Stimulated activated naive B cell treated with anti-CD40 and anti-IgM and Interleukin-4, amounts not matched to agents 10 μg/mL and 1 μg/mL and 100 μg/mL, for 72 hours (primary cell): Measurements from ENCODE around the gene SHISAL2A.

Experiments used
- ATAC-seq, 2 donors: fragments of 150-1000 bp; cut with Tn5 transposase; replicated peaks; 2 replicates each; pipeline ENCODE4 v1.10.0; 2021; ENCODE audit warnings: moderate library complexity in 1 of 2
- DNase-seq: peaks from one replicate; pipeline ENCODE4 v3.0.0; 2021
- H3K27ac Mint-ChIP-seq: one replicate; pipeline ENCODE4 v1.8.0; 2022; ENCODE audit warnings: mild to moderate bottlenecking, mixed read lengths
- H3K27me3 Mint-ChIP-seq, 2 donors: one replicate each; pipeline ENCODE4 v1.8.0; 2022; ENCODE audit warnings: mixed read lengths in 2 of 2
- H3K36me3 Mint-ChIP-seq, 2 donors: one replicate each; pipeline ENCODE4 v1.8.0; 2022; ENCODE audit warnings: mixed read lengths in 2 of 2, mild to moderate bottlenecking in 1 of 2
- H3K4me1 Mint-ChIP-seq, 2 donors: one replicate each; pipeline ENCODE4 v1.8.0; 2022; ENCODE audit warnings: mixed read lengths in 2 of 2, mild to moderate bottlenecking in 1 of 2
- H3K4me3 Mint-ChIP-seq, 2 donors: one replicate each; pipeline ENCODE4 v1.8.0; 2022; ENCODE audit warnings: mild to moderate bottlenecking in 2 of 2, mixed read lengths in 2 of 2, moderate library complexity in 1 of 2
- H3K9me3 Mint-ChIP-seq, 2 donors: one replicate each; pipeline ENCODE4 v1.8.0; 2022; ENCODE audit warnings: mixed read lengths in 2 of 2, mild to moderate bottlenecking in 1 of 2

The SHISAL2A gene

DNA sequence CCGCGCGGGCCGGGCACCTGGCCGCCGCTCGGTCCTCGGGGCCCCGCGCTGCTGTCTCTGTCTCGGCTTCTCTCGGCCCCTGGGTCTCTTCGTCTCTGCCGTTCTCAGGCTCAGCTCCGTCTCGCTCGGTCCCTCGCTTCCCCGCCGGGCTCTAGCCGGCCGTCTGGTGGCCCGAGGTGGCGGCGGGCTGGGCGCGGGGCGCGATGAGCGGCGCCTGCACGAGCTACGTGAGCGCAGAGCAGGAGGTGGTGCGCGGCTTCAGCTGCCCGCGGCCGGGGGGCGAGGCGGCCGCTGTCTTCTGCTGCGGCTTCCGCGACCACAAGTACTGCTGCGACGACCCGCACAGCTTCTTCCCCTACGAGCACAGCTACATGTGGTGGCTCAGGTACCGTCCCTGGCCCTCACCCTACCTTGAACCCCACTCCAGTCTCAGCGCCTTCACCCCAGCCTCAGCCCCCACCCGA is 355 bp downstream of the SHISAL2A start:
- peak overlapping the region; percentile 97 for H3K27ac Mint-ChIP-seq
- H3K9me3 Mint-ChIP-seq, result no peaks in the 10 kb centered on the region
- peak overlapping the region; percentile 89 to 94 for H3K4me3 Mint-ChIP-seq
- peaks cover 5 to 17% of the 10 kb centered on the region in 2 donors for H3K36me3 Mint-ChIP-seq
- H3K4me1 Mint-ChIP-seq, result peaks cover 57 to 78% of the 10 kb centered on the region in 2 donors
- no peaks in the 10 kb centered on the region for H3K27me3 Mint-ChIP-seq
- peak; percentile 21 for DNase-seq
- ATAC-seq, result peak; percentile 1 to 4

DNA sequence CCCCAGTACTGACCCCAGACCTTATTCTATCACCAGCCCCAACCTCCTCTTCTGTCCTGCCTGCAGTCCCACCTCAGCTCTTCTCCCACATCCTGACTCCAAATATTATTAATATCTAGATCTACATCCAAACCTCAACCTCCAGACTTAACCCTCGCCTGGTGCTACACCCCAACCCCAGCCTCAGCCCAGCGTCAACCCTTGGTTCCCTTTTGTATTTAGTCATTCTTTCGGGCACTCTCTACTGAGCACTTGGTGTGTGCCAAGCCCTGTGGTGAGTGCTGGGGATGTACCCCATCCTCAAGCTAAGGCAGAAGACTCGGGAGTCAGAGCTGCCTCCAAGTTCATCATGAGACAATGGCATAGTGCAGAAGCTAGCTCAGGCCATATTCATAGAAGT is 1.1 kb downstream of the SHISAL2A start:
- Mint-ChIP-seq H3K4me1 (peaks cover 57 to 83% of the 10 kb centered on the region in 2 donors), H3K27ac (peak overlapping the region; percentile 97), H3K9me3 (no peaks in the 10 kb centered on the region), H3K27me3 (no peaks in the 10 kb centered on the region), H3K4me3 (peak overlapping the region; percentile 89 to 94), H3K36me3 (peaks cover 6 to 19% of the 10 kb centered on the region in 2 donors)
- DNase-seq (peak; percentile 36), ATAC-seq (peak in 1 of 2 donors; percentile 20)

GRCh38 chr1:52635321-52636089 is 2.5 kb downstream of the SHISAL2A start:
- DNase-seq (no peak), ATAC-seq (no peak)
- Mint-ChIP-seq H3K27ac (peak overlapping the region; percentile 92), H3K4me3 (peak overlapping the region; percentile 59 to 67), H3K36me3 (peaks cover 10 to 18% of the 10 kb centered on the region in 2 donors), H3K27me3 (no peaks in the 10 kb centered on the region), H3K4me1 (peaks cover 54 to 81% of the 10 kb centered on the region in 2 donors), H3K9me3 (no peaks in the 10 kb centered on the region)

- peaks cover 0 to 5% of the 10 kb centered on the region in 2 donors for H3K9me3 Mint-ChIP-seq
- H3K4me1 Mint-ChIP-seq, result peaks cover 56 to 85% of the 10 kb centered on the region in 2 donors
- peak; percentile 75 to 79 for ATAC-seq
- H3K27me3 Mint-ChIP-seq, result no peaks in the 10 kb centered on the region
- H3K36me3 Mint-ChIP-seq, result peaks cover 16 to 24% of the 10 kb centered on the region in 2 donors
- DNase-seq, result peak; percentile 81
- H3K4me3 Mint-ChIP-seq, result peak overlapping the region; percentile 85 to 86
- peak overlapping the region; percentile 100 for H3K27ac Mint-ChIP-seq
Measured at GRCh38 chr1:52636721-52637695, 4.0 kb downstream of the SHISAL2A start.

- H3K36me3 Mint-ChIP-seq, result peaks cover 19 to 28% of the 10 kb centered on the region in 2 donors
Measured at GRCh38 chr1:52637946-52638345, 5.0 kb downstream of the SHISAL2A start.

GRCh38 chr1:52640697-52641096 is 7.7 kb downstream of the SHISAL2A start:
- no peak overlapping the region for H3K4me3 Mint-ChIP-seq
- peaks cover 30 to 36% of the 10 kb centered on the region in 2 donors for H3K36me3 Mint-ChIP-seq
- peak overlapping the region; percentile 96 for H3K27ac Mint-ChIP-seq
- H3K4me1 Mint-ChIP-seq, result peaks cover 45 to 82% of the 10 kb centered on the region in 2 donors
- H3K27me3 Mint-ChIP-seq, result no peaks in the 10 kb centered on the region
- peaks cover 0 to 5% of the 10 kb centered on the region in 2 donors for H3K9me3 Mint-ChIP-seq
- ATAC-seq, result no peak
- no peak for DNase-seq

More at GRCh38 chr1:52637946-52638345, 5.0 kb downstream of the SHISAL2A start:
- Mint-ChIP-seq H3K9me3 (peaks cover 0 to 5% of the 10 kb centered on the region in 2 donors), H3K27ac (peak overlapping the region; percentile 100), H3K4me3 (peak overlapping the region; percentile 85 to 86), H3K4me1 (peaks cover 55 to 86% of the 10 kb centered on the region in 2 donors), H3K27me3 (no peaks in the 10 kb centered on the region)
- DNase-seq, result no peak
- ATAC-seq, result no peak

DNA sequence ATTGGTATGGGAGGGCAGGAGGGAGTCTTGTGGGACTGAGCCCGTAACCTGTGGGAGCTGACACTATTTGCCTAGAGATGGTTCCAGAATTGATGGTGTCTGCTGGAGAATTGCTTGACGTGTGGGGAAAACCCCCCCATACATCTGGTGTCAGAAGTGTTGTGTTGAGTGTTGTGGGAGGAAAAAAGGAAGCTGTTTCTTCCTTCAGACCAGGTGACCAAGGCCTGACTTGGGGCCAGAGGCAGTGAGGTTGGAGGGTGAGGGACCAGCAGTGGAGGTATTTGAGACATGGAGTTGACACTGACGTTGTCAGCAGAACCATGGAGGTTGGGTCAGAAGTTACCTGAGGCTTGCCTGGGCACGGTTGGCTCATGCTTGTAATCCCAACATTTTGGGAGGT is 8.3 kb downstream of the SHISAL2A start:
- Mint-ChIP-seq H3K27ac (peak overlapping the region; percentile 96), H3K27me3 (no peaks in the 10 kb centered on the region), H3K4me1 (peaks cover 45 to 81% of the 10 kb centered on the region in 2 donors), H3K4me3 (peak overlapping the region; percentile 70 to 71), H3K36me3 (peaks cover 30 to 38% of the 10 kb centered on the region in 2 donors), H3K9me3 (peaks cover 0 to 5% of the 10 kb centered on the region in 2 donors)
- DNase-seq, result peak; percentile 67
- ATAC-seq, result peak; percentile 33 to 38

GRCh38 chr1:52645261-52645660 is 12.3 kb downstream of the SHISAL2A start:
- no peaks in the 10 kb centered on the region for H3K27me3 Mint-ChIP-seq
- peaks cover 36 to 55% of the 10 kb centered on the region in 2 donors for H3K36me3 Mint-ChIP-seq
- ATAC-seq (no peak), DNase-seq (no peak)
- H3K27ac Mint-ChIP-seq, result peak overlapping the region; percentile 88
- peaks cover 0 to 5% of the 10 kb centered on the region in 2 donors for H3K9me3 Mint-ChIP-seq
- peaks cover 36 to 64% of the 10 kb centered on the region in 2 donors for H3K4me1 Mint-ChIP-seq
- no peak overlapping the region for H3K4me3 Mint-ChIP-seq

- Mint-ChIP-seq H3K9me3 (peaks cover 0 to 2% of the 10 kb centered on the region in 2 donors), H3K4me3 (no peak overlapping the region), H3K27me3 (no peaks in the 10 kb centered on the region), H3K4me1 (peaks cover 19 to 43% of the 10 kb centered on the region in 2 donors), H3K36me3 (peaks cover 34 to 41% of the 10 kb centered on the region in 2 donors), H3K27ac (peak overlapping the region; percentile 73)
- ATAC-seq, result no peak
- DNase-seq, result no peak
Measured at GRCh38 chr1:52651904-52652303, 18.9 kb downstream of the SHISAL2A start.

- DNase-seq (no peak), ATAC-seq (no peak)
- Mint-ChIP-seq H3K27ac (no peak overlapping the region), H3K36me3 (peaks cover 41 to 42% of the 10 kb centered on the region in 2 donors), H3K4me3 (no peak overlapping the region), H3K9me3 (peaks cover 0 to 2% of the 10 kb centered on the region in 2 donors), H3K27me3 (no peaks in the 10 kb centered on the region), H3K4me1 (peaks cover 15 to 52% of the 10 kb centered on the region in 2 donors)
Measured at GRCh38 chr1:52653207-52653849, 20.4 kb downstream of the SHISAL2A start.

GRCh38 chr1:52654063-52654462 is 21.1 kb downstream of the SHISAL2A start:
- ATAC-seq (no peak), DNase-seq (no peak)
- no peaks in the 10 kb centered on the region for H3K27me3 Mint-ChIP-seq
- no peak overlapping the region for H3K4me3 Mint-ChIP-seq
- H3K9me3 Mint-ChIP-seq, result peaks cover 0 to 2% of the 10 kb centered on the region in 2 donors
- H3K36me3 Mint-ChIP-seq, result peaks cover 35 to 40% of the 10 kb centered on the region in 2 donors
- no peak overlapping the region for H3K27ac Mint-ChIP-seq
- peaks cover 16 to 52% of the 10 kb centered on the region in 2 donors for H3K4me1 Mint-ChIP-seq

GRCh38 chr1:52657702-52658101 is 24.7 kb downstream of the SHISAL2A start:
- Mint-ChIP-seq H3K36me3 (peaks cover 28 to 35% of the 10 kb centered on the region in 2 donors), H3K9me3 (peaks cover 0 to 2% of the 10 kb centered on the region in 2 donors), H3K4me3 (no peak overlapping the region), H3K4me1 (peaks cover 30 to 64% of the 10 kb centered on the region in 2 donors), H3K27me3 (no peaks in the 10 kb centered on the region), H3K27ac (no peak overlapping the region)
- DNase-seq (no peak), ATAC-seq (no peak)

DNA sequence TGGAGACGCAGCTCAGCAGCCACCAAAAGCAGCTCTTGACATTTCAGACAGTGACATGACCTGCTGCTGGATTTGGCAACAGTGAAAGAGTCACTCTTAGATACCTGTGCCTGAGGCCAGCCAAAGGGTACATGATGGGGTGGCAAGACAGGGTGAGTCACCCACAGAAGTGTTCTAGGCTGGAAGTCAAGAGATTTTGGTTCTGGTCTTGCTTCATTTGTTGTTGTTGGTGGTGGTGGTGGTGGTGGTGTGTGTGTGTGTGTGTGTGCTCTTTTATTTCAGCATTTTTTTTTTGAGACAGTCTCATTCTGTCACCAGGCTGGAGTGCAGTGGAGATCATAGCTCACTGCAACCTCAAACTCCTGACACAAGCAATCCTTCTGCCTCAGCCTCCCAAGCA is 25.8 kb downstream of the SHISAL2A start:
- no peak overlapping the region for H3K4me3 Mint-ChIP-seq
- H3K9me3 Mint-ChIP-seq, result peaks cover 0 to 2% of the 10 kb centered on the region in 2 donors
- DNase-seq, result no peak
- peak; percentile 59 to 71 for ATAC-seq
- no peaks in the 10 kb centered on the region for H3K27me3 Mint-ChIP-seq
- H3K27ac Mint-ChIP-seq, result peak overlapping the region; percentile 84
- H3K4me1 Mint-ChIP-seq, result peaks cover 34 to 66% of the 10 kb centered on the region in 2 donors
- H3K36me3 Mint-ChIP-seq, result peaks cover 27 to 37% of the 10 kb centered on the region in 2 donors
